Fibroblast of skin of back (primary cell): Measurements from ENCODE around the gene HTR3B.
A peak's percentile ranks its signal among the peaks of the same experiment; 100 is the strongest.

Experiments used
- DNase-seq: peaks from one replicate; pipeline ENCODE4 v3.0.0-alpha.2; 2013

Gene HTR3B

DNA sequence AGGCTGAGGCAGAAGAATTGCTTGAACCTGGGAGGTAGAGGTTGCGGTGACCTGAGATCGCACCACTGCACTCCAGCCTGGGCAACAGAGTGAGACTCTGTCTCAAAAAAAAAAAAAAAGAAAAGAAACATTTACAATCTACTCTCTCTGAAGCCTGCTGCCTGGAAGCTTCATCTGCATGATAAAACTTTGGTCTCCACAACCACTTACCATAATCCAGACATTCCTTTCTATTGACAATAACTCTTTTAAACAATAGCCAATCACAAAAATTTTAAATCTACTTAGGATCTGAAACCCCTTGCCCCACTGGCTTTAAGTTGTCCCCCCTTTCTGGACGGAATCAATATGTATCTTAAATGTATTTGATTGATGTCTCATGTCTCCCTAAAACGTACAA, 45.3 kb downstream of the HTR3B start:
- no peak for DNase-seq

DNA sequence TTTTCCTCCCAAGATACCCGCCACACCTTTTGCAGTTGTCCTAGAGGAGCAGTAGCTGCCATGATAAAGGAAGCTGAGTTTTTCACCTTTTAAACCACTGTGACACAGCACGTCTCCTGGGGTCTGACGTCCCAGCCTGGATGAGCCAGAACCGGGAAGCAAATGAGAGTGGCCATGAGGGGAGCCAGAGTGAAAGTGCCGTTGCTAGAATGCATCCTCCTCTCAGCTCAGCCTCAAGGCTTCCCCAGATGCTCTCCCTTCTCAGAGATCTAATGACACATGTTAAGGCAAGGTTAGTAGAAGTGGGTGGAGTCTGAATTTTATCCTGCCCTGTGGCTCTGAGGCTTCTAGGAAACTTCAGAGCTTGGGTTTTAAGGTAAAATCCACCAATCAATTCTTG, 46.9 kb downstream of the HTR3B start:
- no peak for DNase-seq

DNA sequence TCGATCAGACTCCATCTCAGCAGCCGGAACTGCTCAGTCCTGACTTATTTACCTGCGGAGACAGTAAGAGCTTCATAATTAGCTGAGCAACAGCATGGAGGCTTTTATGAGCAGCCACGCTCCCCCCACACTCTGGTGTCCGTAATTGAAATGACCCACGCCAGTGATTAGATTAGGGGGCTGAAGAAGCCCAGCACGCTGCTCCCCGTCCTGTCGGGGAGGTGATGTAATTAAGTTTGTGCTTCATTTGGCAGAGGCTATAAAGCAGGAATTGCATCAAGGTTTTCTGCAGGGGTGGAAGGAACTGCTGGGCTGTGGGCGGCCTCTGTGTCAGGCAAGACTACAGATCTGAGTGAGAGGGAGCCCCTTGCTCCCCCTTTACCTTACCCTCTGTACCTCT, 47.5 kb downstream of the HTR3B start:
- DNase-seq, result no peak

DNA sequence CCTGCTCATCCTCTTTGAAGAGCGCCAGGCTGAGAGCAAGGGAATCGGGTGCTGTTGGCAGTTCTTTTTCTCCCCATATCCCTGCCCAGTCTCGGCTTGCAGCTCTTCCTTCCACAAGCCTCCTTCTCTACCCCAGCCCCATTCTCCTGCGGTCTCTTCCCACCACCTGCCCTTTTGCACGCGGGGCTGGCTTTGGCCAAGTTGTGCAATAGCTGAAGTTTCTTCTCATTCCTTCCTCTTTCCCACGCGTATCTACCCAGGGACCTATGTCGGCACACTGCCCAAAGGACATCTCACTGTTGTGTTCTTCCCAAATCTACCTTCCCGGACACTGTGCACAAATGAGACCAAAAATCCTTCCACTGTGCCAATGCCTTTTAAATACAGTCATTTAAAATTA, 48.0 kb downstream of the HTR3B start:
- no peak for DNase-seq

DNA sequence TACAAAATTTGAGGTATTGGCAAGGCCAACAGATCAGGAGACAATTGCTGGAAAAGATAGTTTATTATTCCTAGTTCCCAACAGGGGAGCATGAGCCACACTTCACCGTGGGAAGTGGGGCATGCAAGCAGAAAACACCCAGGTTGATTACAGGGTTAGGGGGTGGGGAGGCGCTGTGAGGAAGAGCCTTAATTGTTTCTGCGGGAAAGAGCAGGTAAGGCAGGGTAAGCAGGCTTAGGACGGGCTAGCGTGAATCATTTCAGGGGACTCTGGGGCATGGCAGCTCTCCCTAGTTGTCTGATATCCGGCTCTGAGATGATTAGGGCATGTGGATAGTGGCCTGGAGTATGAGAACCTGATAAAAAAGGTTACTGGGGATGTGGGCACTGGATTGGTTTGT, 49.6 kb downstream of the HTR3B start:
- no peak for DNase-seq

DNA sequence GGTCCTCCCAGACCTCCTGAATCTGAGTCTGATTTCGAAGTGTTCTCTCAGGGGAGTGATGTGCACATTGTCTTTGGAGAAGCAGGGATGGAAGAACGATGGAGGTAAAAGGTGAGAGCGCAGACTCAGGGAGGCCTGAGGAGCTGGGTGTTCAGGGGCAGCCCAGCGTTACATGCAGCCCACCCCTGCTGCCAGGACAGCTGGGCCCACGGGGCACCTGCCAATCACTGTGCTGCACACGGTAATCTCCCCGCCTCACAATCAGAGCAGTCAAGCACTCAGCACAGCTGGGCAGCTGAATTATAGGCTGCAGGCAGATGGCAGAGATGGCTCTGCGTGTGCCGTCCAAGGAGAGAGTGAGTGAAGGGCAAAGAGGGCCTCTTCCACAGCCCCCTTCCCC, 52.4 kb downstream of the HTR3B start:
- no peak for DNase-seq

DNA sequence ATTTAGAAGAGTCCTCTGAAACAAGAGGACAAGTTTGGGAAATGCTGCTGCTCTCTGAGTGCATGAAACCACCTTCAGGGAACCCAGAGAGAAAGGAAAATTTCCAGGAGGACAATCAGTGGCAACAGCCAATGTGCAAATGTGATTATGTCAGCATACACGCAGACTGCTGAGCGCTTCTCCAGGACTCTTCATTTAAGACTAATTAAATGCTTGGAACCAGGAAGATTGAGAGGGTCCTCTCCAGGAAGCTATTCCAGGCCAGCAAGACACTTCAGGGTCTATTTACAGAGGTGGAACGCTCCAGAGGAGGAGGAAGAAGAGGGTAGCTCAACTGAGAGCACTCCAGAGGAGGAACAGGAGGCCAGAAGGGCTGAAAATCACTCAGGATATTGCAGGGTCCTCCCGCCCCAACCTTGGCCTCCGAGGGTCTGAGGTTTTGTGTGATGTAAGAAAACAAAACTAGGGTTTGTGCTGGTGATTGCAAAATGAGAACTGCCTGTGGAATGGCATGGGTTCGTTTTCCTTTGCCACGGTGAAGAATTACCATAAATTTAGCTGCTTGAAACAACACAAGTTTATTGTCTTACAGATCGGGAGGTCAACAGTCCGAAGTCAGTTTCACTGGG, 56.2 kb downstream of the HTR3B start:
- no peak for DNase-seq

DNA sequence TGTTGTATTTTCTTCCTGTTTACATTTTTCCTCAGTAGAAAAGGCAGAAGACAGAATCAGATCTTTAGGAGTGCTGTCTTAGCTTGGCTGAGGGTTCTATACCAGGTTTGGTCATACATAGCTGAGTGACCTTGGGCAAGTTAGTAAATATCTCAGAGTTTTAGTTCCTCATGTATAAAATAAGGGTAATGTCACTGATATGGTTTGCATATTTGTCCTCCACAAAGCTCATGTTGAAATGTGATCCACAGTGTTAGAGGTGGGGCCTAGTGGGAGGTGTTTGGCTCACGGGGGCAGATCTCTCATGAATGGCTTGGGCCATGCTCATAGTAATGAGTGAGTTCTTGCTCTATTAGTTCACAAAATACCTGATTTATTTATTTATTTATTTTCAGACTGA, 62.8 kb downstream of the HTR3B start:
- DNase-seq, result no peak

DNA sequence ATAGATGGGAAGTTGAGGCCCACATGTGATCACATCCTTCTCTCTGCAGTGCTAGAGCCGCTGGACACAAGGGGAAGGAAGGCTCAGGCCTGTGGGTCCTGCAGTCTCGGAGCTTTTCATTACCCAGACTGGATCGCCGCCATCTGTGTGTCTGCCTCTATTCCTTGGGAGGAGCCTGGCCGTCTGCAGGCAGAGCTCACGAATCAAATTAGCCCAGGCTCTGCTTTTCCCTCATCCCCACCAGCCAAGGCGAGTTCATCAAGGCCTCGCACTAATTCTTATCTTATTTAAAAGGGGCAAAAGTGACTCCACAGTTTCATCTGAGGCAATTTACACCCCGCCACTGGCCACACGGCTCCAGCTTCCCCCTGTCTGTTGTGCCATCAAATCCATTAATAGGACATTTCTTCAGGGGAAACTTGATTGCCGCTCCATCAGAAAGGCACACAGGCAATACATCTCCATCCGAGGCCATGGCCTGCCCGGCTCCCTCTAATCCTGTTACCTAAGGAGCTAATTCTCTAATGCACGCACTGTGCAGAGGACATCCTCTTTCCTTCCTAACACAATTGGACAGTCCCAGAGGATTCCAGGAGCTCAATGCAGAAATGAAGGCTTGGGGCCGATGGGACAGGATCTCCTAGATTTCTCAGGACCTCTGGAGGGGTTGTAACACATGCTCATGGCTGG, 67.1 kb downstream of the HTR3B start:
- DNase-seq, result no peak

DNA sequence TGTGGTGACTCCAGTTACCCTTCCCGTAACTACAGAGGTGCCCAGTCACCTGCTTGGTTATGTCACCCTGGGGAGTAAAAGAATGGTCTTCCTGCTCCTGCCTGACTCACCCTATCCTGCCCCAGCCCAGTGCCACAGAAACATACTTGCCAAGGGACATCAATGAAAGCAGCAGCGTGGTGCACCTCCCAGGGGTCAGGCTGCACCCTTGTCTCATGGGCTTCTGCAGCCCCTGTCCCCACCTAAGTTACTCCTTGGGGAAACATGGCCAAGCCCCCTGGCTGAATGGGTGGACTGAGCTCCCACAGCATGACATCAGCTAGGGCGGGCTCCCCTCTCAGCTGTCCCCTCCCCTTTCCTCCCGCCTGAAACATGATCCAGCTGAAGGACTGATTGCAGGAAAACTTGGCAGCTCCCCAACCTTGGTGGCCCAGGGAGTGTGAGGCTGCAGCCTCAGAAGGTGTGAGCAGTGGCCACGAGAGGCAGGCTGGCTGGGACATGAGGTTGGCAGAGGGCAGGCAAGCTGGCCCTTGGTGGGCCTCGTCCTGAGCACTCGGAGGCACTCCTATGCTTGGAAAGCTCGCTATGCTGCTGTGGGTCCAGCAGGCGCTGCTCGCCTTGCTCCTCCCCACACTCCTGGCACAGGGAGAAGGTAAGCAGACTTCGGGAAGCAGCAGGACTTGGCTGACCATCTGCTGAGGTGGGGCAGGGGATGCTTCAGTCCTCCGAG, 70.3 kb downstream of the HTR3B start, which contains the start of gene HTR3A:
TSS of gene HTR3A (plus strand) at position 368 of the 730 bp plus-strand sequence. CDS start at position 586, 218 bp downstream.
- DNase-seq, result peak; percentile 33

DNA sequence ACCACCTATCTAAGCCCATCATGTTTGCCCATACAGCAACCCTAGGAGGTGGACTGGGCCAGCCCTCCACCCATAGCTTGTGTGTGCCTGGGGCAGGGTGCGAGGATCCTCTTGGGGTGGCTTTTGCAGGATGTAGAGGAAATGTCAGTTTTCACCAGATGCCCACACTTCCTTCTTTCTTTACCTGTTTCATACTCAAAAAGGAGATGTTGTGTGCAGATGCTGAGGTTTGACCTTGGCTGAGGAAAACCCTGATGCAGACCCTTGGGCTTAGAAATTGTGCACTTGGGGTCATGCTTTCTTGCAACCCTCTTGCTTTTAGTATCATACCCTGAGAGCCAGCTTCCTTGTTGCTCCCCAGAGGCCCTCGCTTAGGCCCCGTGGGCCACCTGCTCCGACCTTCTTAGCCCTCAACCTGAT, 72.5 kb downstream of the HTR3B start:
- no peak for DNase-seq

DNA sequence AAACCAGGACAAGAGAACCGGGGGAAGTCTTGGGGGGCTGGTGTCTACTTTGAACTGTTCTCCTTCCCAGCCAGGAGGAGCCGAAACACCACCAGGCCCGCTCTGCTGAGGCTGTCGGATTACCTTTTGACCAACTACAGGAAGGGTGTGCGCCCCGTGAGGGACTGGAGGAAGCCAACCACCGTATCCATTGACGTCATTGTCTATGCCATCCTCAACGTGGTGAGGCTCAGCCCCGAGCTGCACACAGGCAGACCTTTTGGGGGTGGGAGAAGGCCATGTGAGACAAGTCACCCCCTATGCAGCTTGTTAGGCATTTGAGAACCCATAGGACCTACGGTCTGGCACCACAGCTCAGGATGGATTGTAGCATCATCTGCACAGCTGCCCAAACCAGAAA, 73.1 kb downstream of the HTR3B start:
- no peak for DNase-seq

DNA sequence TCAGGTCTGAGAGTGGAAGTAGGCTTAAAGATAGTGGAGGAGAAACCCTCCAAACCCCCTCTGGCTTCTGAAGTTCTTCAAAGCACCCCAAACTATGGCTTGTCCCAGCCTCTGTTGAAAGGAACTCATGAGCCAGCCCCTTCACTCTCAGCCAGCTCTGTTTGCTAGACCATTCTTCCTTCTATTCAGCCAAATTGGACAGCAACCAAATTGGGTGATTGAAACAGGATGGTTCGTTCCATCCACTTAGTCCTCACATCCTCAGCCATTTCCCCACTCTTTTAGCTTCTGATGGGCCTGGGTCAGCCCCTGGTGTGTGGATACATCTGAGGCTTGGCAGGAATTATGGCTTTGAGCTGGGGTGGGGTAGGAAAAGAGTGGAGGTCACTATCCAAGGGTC, 74.8 kb downstream of the HTR3B start:
- no peak for DNase-seq

DNA sequence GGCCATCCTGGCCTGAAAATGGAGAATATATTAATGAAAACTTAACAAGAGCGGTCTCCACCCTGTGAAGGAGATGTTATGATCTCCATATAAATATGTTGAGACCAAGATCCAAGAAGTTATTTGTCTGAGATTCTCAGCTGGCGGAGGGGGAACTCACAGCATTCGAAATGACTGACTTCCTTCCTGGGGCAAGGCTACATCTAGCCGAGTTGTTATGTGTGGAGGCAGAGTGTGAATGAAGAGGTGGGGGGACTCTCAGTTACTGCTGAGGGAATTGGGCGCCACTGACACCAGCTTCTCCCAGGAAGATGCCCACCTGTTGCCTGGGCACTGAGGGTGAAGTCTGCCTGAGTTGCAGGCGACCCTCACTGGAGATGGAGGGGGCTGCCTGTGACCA, 76.2 kb downstream of the HTR3B start:
- DNase-seq, result no peak

DNA sequence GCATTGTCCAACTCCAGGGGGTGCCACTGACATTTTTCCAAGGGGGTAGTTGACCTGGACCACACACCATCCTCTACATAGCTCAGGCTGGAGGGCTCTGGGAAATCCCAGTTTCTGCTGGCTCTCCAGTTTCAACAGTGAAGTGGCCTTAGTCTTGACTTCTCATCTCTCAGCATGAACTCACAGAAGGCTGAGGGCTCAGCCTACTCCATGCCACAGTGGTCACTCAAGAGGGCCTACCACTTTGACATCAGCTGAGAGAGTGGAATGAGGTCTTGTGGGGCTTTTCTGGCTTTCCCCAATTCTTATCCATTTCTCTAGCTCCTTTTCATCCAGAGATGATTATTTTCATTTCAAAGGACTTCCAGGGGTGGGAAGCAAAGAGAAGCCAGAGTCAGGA, 77.7 kb downstream of the HTR3B start:
- no peak for DNase-seq

DNA sequence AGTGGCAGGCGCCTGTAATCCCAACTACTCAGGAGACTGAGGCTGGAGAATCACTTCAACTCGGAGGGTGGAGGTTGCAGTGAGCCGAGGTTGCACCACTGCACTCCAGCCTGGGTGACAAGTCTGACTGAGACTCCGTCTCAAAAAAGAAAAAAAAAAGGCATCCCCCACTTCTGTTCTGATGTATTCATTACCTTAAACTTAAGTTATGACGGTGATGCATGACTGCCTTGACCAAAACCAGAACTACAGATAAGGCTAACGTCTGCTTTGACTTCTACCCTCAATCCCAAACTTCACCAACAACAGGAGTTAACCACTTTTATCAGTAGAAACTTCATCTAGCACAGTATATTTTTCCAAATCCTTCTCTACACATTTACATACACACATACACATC, 80.2 kb downstream of the HTR3B start:
- DNase-seq, result no peak

DNA sequence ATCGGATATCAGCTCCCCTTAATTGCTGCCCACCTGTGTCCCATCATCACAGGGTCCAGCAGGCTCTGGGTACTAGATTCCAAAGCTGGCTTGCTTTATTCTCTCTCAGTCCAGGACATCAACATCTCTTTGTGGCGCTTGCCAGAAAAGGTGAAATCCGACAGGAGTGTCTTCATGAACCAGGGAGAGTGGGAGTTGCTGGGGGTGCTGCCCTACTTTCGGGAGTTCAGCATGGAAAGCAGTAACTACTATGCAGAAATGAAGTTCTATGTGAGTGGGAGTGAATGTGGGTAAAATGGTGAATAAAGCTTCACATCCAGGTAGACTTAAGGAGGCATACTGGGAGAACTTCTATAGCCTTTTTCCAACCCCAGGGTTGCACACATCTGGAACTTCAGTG, 81.3 kb downstream of the HTR3B start:
- DNase-seq, result no peak

DNA sequence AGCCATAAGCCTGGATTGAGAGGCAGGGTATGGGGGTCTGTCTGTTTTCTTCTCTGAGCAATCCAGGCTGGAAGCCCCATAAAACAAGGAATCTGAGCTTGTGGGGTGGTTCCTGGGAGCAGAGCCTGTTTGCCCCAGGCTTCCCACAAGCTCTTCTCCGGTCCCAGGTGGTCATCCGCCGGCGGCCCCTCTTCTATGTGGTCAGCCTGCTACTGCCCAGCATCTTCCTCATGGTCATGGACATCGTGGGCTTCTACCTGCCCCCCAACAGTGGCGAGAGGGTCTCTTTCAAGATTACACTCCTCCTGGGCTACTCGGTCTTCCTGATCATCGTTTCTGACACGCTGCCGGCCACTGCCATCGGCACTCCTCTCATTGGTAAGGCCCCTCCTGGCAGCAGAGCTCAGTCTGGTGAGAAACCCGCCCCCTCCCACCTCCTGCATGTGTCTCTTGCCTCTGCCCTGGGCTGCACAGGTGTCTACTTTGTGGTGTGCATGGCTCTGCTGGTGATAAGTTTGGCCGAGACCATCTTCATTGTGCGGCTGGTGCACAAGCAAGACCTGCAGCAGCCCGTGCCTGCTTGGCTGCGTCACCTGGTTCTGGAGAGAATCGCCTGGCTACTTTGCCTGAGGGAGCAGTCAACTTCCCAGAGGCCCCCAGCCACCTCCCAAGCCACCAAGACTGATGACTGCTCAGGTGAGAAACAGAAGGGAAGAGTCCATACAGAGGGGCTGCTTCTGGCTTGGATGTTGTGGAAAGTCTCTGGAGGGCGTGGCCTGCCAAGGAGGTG, 82.0 kb downstream of the HTR3B start:
- DNase-seq, result no peak

DNA sequence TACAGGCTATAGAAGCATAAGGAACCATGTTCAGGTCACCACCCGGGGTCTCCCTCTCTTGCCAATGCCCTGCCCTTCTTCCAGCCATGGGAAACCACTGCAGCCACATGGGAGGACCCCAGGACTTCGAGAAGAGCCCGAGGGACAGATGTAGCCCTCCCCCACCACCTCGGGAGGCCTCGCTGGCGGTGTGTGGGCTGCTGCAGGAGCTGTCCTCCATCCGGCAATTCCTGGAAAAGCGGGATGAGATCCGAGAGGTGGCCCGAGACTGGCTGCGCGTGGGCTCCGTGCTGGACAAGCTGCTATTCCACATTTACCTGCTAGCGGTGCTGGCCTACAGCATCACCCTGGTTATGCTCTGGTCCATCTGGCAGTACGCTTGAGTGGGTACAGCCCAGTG, 84.8 kb downstream of the HTR3B start:
- DNase-seq, result no peak

DNA sequence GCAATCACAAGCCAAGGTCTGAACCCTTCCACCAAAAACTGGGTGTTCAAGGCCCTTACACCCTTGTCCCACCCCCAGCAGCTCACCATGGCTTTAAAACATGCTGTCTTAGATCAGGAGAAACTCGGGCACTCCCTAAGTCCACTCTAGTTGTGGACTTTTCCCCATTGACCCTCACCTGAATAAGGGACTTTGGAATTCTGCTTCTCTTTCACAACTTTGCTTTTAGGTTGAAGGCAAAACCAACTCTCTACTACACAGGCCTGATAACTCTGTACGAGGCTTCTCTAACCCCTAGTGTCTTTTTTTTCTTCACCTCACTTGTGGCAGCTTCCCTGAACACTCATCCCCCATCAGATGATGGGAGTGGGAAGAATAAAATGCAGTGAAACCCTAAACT, 85.3 kb downstream of the HTR3B start:
- DNase-seq, result no peak

DNA sequence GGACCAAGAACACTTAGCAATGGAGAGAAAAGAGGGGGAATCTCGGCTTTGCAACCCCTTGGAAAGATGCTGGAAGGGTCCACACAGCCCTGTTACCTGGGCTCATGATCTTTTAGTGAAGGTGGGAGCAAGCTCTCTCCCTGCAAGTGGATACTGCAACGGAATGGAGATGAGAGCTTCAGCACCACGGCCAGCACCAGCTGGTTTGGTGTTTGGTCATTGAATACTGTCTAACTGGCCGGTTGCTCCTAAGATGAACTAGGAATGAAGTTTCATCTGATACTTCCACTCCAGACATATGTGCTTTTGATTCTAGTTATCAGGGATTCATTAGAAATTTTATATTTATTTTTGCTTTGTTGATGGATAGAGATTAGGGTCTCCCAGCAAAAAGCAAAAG, 86.6 kb downstream of the HTR3B start:
- DNase-seq, result peak; percentile 34

DNA sequence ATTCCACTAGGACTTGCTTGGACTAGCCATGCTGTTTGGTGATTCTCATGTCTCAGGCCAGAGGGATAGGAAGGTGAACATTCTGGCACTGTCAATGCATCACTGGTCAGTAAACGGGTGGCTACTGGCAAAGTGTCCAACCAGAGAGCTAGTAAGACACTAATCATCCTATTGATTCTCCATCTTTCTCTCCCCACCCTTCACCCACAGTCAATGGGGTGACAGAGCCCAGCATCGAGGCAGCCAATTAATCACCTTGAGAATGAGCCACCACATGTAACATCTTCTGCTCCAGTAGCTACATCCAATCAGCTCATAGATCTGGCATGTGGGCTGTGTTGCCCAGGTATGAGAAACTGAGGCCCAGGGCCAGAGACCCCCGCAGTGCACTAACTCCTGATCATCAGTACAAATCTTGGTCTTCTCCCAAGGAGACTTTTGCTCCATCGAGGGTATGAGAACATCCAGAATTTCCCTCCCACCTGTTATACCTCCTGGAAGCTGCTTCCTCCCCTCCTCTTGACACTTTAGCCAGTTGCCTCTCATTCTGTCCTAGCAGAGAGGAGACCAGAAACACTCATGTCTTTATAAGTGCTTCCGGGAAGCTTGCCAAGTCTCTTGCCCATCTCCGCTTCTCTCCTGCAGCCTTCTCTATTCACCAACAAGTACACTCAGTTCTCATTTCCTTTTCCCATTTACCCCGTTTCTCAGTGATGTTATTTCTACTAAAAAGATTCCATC, 87.3 kb downstream of the HTR3B start:
- DNase-seq, result no peak
